ENCODE measurements around the gene LMAN1L. TPM values are rescaled to one million over a fixed set of nuclear protein-coding genes. Genes with fewer than 3 reads are reported as not detected.

The LMAN1L gene
- polyA plus RNA-seq (2012; ENCODE audit: low read depth, missing spikeins): 0.28 TPM

DNA sequence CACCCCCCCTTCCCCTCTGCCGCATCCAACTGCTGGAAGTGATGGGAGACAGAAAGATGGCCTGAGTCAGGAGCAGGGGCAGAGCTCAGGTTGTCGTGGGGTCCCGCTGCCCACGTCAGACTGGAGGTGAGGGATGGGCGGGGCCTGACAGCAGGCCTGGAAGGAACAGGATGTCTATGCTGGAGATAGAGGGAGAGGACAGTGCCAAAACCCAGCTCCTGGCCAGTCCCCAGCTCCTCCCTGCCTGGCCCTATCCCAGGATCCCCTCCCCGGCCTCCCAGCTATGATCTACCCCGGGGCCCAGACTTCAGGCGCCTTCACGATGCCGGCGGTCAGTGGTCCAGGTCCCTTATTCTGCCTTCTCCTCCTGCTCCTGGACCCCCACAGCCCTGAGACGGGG, at the start of gene LMAN1L:
TSS of gene LMAN1L (plus strand) at position 303 of the 400 bp plus-strand sequence. CDS start at position 323, 20 bp downstream.
- no peak for DNase-seq (ENCODE audit: insufficient read length, low spot score)
- FAIRE-seq: no peak

DNA sequence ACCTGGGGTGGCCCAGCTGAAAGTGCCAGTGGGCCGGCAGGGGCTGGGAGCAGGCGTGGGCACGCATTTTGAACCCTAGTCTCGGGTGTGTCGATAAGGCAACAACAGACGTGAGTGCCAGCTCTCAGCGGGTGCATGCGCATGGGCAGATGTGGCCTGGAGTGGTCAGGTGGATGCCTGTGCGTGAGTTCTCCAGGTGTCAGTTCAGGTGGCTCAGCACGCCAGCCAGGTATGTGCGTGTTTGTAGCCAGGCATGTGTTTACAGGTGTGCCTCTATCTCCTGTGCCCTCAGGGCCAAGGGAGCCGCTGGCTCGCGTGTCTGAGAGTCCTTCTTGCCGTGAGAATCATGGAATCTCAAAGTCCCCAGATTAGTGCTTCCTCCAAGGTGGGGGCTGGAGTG, 49.2 kb upstream of the LMAN1L start:
- no peak for TF ChIP-seq PAX5 (IDR thresholded peaks at IDR 0.05; ENCODE audit: insufficient read depth, low read length, severe bottlenecking)
- no peak for TF ChIP-seq POU2F2 (IDR thresholded peaks at IDR 0.05; ENCODE audit: low read depth, low read length)
- no peak for TF ChIP-seq TAF1 (IDR thresholded peaks at IDR 0.05; ENCODE audit: low read depth, low read length)
- no peak for TF ChIP-seq POLR2AphosphoS5 (IDR thresholded peaks at IDR 0.05; ENCODE audit: low read depth, low read length)
- no peak for TF ChIP-seq SPI1 (IDR thresholded peaks at IDR 0.05; ENCODE audit: low read depth, low read length)
- TF ChIP-seq POLR2A (IDR thresholded peaks at IDR 0.05; ENCODE audit: low read depth, low read length): no peak
- FAIRE-seq (no peak), DNase-seq (ENCODE audit: insufficient read length, low spot score) (no peak)

More for the DNA sequence above, at the start of gene LMAN1L:
- no peak for TF ChIP-seq POLR2AphosphoS5 (IDR thresholded peaks at IDR 0.05; ENCODE audit: low read depth, low read length)
- TF ChIP-seq TAF1 (IDR thresholded peaks at IDR 0.05; ENCODE audit: low read depth, low read length): no peak
- no peak for TF ChIP-seq POU2F2 (IDR thresholded peaks at IDR 0.05; ENCODE audit: low read depth, low read length)
- no peak for TF ChIP-seq SPI1 (IDR thresholded peaks at IDR 0.05; ENCODE audit: low read depth, low read length)
- no peak for TF ChIP-seq POLR2A (IDR thresholded peaks at IDR 0.05; ENCODE audit: low read depth, low read length)
- no peak for TF ChIP-seq PAX5 (IDR thresholded peaks at IDR 0.05; ENCODE audit: insufficient read depth, low read length, severe bottlenecking)

DNA sequence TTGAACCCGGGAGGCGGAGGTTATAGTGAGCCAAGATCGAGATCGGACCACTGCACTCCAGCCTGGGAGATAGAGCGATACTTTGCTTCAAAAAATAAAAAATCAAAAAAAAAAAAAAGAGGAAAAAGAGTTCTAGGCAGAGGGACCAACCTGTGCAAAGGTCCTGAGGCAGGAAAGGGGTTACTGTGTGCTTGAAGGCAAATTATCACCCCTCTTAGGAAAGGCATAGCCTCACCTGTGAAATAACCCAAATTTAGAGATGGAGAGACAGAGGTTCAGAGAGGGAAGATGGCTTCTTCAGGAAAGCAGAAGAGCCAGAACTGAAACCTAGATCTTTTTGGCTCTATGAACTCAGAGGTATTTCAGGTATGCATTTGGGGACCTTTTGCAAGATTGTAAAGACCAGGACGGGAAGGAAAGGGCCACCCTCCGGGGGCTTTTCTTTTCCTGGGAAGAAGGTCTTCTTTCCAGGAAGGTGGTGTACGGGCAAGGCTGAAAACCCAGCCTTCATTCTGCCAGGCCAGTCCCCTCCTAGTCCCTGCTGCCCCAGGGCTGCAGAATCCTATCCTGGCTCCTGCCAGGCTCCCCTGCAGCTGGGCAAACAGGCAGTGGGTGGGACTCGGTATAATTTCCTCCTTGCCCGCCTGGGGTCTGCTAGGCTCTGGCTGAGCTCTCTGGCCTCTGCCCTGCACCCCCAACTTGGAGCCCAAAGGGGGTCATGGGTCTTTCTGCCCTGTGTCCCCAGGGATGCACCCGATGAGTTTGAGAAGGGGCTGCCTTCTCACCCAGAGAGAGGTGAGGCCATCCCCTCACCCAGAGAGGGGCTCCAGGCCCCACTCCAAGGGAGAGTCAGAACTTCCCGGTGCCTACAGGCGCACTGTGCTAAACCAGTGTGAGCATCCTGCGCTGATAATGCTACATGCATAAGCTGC, 45.2 kb upstream of the LMAN1L start:
- DNase-seq (ENCODE audit: insufficient read length, low spot score) (no peak), FAIRE-seq (no peak)
- TF ChIP-seq POLR2AphosphoS5 (IDR thresholded peaks at IDR 0.05; ENCODE audit: low read depth, low read length): no peak
- no peak for TF ChIP-seq SPI1 (IDR thresholded peaks at IDR 0.05; ENCODE audit: low read depth, low read length)
- TF ChIP-seq TAF1 (IDR thresholded peaks at IDR 0.05; ENCODE audit: low read depth, low read length): no peak
- TF ChIP-seq PAX5 (IDR thresholded peaks at IDR 0.05; ENCODE audit: insufficient read depth, low read length, severe bottlenecking): no peak
- no peak for TF ChIP-seq POU2F2 (IDR thresholded peaks at IDR 0.05; ENCODE audit: low read depth, low read length)
- no peak for TF ChIP-seq POLR2A (IDR thresholded peaks at IDR 0.05; ENCODE audit: low read depth, low read length)

DNA sequence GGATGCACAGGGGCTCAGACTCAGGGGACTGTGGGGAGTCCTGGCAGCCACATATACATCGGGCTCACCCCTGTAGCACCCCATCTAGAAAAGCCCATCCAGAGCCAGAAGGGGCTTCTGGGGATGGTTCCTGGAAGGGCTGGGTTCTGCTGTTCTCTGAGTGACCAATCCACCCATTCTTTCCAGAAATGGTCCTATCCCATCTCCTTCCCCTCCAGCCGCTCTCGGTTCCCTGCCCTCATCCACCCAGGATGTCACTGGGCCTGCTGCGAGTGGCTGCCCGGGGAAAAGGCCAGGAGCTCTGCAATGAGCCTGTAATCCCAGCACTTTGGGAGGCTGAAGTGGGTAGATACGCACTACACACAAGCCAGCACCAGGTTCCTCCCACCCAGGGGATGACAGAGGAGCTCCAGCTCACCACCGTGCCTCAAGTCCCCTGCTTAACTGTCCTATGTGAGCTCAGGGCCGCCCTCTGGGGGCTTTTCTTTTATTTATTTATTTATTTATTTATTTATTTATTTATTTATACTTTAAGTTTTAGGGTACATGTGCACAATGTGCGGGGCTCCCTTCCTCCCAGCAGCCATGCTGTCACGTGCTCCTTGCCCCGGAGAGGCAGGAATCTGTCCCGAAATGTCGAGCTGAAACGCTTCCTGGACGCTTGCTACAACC, 44.4 kb upstream of the LMAN1L start:
- TF ChIP-seq SPI1 (IDR thresholded peaks at IDR 0.05; ENCODE audit: low read depth, low read length): no peak
- no peak for TF ChIP-seq PAX5 (IDR thresholded peaks at IDR 0.05; ENCODE audit: insufficient read depth, low read length, severe bottlenecking)
- no peak for TF ChIP-seq TAF1 (IDR thresholded peaks at IDR 0.05; ENCODE audit: low read depth, low read length)
- DNase-seq (ENCODE audit: insufficient read length, low spot score) (no peak), FAIRE-seq (no peak)

DNA sequence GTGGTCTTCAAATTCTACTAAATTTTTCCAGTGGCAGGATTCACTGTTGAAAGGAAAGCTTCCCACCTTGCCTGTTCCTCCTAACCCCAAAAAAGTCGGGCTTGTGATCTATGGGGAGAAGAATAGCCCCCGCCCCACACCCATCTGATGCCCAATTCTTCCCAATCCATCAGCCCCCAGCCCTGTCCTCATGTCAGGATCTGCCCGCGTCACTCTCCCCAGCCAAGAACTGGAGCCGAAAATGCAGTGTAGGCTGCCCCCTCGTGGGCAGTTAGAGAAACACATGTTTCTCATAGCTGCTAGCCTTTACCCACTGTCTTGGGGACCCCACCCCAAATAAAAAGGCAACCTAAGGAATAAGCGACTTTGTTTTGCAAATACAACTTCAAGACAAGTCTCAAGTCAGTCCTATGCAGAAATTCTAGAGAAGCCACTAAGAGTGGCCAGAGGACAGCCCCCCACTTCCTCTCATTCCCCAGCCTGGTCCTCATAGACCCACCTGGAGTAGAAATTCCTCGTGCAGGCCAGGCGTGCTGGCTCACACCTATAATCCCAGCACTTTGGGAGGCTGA, 43.8 kb upstream of the LMAN1L start:
- TF ChIP-seq POLR2A (IDR thresholded peaks at IDR 0.05; ENCODE audit: low read depth, low read length): no peak
- TF ChIP-seq POU2F2 (IDR thresholded peaks at IDR 0.05; ENCODE audit: low read depth, low read length): no peak
- no peak for TF ChIP-seq PAX5 (IDR thresholded peaks at IDR 0.05; ENCODE audit: insufficient read depth, low read length, severe bottlenecking)
- DNase-seq (ENCODE audit: insufficient read length, low spot score): peak; percentile 67
- FAIRE-seq: peak; percentile 98

DNA sequence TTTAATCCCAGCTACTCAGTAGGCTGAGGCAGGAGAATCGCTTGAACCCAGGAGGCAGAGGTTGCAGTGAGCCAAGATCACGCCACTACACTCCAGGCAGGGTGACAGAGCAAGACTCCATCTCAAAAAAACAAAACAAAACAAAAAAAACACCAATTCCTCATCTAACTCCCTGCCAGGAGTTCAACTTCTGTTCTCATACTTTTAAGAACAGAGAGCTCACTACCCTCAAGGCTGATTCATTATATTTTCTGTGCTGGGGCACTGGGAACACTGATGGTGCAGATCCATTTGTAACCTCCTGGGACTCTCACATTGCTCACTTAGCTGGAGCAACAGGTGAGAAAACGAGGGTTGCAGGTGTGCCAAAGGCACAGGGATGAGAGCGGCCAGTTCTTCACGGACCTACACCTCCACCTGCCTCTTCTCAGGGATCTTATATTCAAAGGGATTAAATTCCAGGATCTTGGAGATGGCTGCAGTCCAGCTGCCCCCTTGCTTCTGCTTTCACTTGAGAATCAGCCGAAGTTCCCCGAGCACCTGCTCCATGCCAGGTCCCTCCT, 43.1 kb upstream of the LMAN1L start:
- TF ChIP-seq POU2F2 (IDR thresholded peaks at IDR 0.05; ENCODE audit: low read depth, low read length) (no peak), SPI1 (IDR thresholded peaks at IDR 0.05; ENCODE audit: low read depth, low read length) (no peak), POLR2A (IDR thresholded peaks at IDR 0.05; ENCODE audit: low read depth, low read length) (no peak)
- FAIRE-seq: no peak
- no peak for DNase-seq (ENCODE audit: insufficient read length, low spot score)

DNA sequence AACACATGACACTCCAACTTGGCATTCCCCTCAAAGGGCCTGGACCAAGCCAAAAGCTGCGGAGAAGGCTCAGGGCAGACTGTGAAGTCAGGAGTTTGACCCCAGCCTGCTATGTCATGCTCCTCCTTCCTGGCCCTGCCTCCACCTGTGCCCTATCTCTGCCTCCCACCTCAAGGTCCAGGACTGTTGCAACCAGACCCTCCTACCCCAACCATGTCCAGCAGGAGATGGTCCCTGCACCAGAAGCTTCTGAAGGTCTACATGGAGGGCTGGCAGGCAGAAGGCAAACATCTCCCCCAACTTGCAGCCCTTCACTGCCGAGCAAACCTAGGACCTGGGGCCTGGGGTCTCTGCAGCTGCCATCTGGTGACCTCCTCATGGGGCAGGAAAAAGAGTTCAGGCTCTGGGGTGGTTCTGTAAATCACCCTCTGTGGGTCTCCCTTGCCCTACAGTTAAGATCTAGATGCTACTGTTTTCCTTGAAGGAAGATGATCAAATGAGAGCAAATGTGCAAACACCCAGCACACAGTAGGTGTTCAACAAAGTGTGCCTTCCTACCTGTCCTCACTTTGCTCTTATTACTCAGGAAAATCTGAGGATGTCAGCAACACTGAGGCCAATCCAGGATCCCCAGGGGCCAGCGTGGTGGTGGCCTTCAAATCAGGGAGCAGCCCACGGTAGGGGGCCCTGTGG, 42.3 kb upstream of the LMAN1L start:
- peak; percentile 9 for FAIRE-seq
- no peak for DNase-seq (ENCODE audit: insufficient read length, low spot score)
- TF ChIP-seq PAX5 (IDR thresholded peaks at IDR 0.05; ENCODE audit: insufficient read depth, low read length, severe bottlenecking): no peak
- no peak for TF ChIP-seq POLR2A (IDR thresholded peaks at IDR 0.05; ENCODE audit: low read depth, low read length)
- no peak for TF ChIP-seq TAF1 (IDR thresholded peaks at IDR 0.05; ENCODE audit: low read depth, low read length)
- no peak for TF ChIP-seq POU2F2 (IDR thresholded peaks at IDR 0.05; ENCODE audit: low read depth, low read length)
- no peak for TF ChIP-seq POLR2AphosphoS5 (IDR thresholded peaks at IDR 0.05; ENCODE audit: low read depth, low read length)
- no peak for TF ChIP-seq SPI1 (IDR thresholded peaks at IDR 0.05; ENCODE audit: low read depth, low read length)

DNA sequence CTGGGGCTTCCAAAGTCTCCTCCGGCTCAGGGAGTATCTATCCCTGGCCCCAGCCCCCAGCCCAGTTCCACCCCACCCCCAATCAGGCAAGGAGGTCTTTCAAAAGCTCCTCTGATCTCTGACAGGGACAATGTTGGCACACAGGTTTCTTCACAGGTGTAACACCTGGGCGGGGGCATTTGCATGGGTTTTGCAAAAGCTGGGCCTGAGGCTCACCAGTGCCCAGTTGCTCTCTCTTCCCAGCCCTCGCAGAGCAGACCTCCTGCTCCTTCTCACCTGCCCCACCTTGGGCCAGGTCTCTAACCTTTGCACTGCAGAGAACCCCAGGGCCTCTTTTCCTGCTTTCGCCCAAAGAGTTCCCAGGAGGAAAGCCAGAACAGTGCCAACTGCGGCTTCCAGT, 39.3 kb upstream of the LMAN1L start:
- no peak for DNase-seq (ENCODE audit: insufficient read length, low spot score)
- FAIRE-seq: no peak
- TF ChIP-seq POU2F2 (IDR thresholded peaks at IDR 0.05; ENCODE audit: low read depth, low read length): no peak
- no peak for TF ChIP-seq POLR2AphosphoS5 (IDR thresholded peaks at IDR 0.05; ENCODE audit: low read depth, low read length)
- TF ChIP-seq POLR2A (IDR thresholded peaks at IDR 0.05; ENCODE audit: low read depth, low read length): no peak
- TF ChIP-seq PAX5 (IDR thresholded peaks at IDR 0.05; ENCODE audit: insufficient read depth, low read length, severe bottlenecking): no peak
- TF ChIP-seq TAF1 (IDR thresholded peaks at IDR 0.05; ENCODE audit: low read depth, low read length): no peak
- no peak for TF ChIP-seq SPI1 (IDR thresholded peaks at IDR 0.05; ENCODE audit: low read depth, low read length)

Measured in GM12891 (cell line).